Endothelial cell of umbilical vein (primary cell): Measurements from ENCODE around the gene UBE2H. TPM values are rescaled to one million over a fixed set of nuclear protein-coding genes. Genes with fewer than 3 reads are reported as not detected.
A peak's percentile ranks its signal among the peaks of the same experiment; 100 is the strongest.
"Not testable (repeated sequence)": the region's sequence is repeated elsewhere in the genome, so short reads cannot be mapped to it uniquely, and the experiment has no call there.

Experiments
- BruUV-seq: library from RNA; stranded (reverse); fragments of 400-500 nt; replicated peaks from 2 replicates; lab custom pipeline; 2021; lab: Mats Ljungman, UMichigan
- CTCF ChIA-PET: fragments of 300-600, 350-600 bp; sonication (Branson Sonifier 250); formaldehyde crosslinking; loops from one replicate; lab custom pipeline; 2021; ENCODE audit warnings: antibody characterized with exemption, inconsistent platforms; lab: Charles Lee
- POLR2A ChIA-PET: fragments of 300-600, 350-600 bp; sonication (Branson Sonifier 250); formaldehyde crosslinking; loops from one replicate; lab custom pipeline; 2021; ENCODE audit warnings: antibody characterized with exemption, inconsistent platforms; lab: Charles Lee
- DNase-seq: peaks from one replicate; pipeline ENCODE4 v3.0.0-alpha.2; 2011; ENCODE audit warnings: low read depth, low spot score
- FAIRE-seq: peaks from 2 replicates; lab custom pipeline; 2011; peaks lifted over from hg19 to GRCh38; lab: Jason Lieb, UNC
- H2AFZ ChIP-seq: 2 replicates; pipeline ENCODE4 v1.6.0; 2012; ENCODE audit warnings: low read depth, low read length, control low read depth, inconsistent platforms
- H3K27ac ChIP-seq: 2 replicates; pipeline ENCODE4 v1.5.1; 2011; ENCODE audit warnings: low read depth, mild to moderate bottlenecking, control low read depth, low read length, moderate library complexity; ENCODE audit not compliant: insufficient read depth
- H3K27me3 ChIP-seq, 2 experiments: 2 replicates each; pipeline versions ENCODE4 v1.6.0 to v1.6.1; 2011; ENCODE audit warnings: low read length in 2 of 2, mixed read lengths in 1 of 2; ENCODE audit not compliant: control insufficient read depth in 2 of 2, insufficient read depth in 2 of 2
- H3K36me3 ChIP-seq, 2 experiments: 2 replicates in 1 of 2; 3 replicates in 1 of 2; pipeline ENCODE4 v1.5.1; 2011; ENCODE audit warnings: low read length in 2 of 2, mild to moderate bottlenecking in 1 of 2, moderate library complexity in 1 of 2; ENCODE audit not compliant: control insufficient read depth in 2 of 2, insufficient read depth in 2 of 2; ENCODE audit errors: extremely low read depth in 1 of 2
- H3K4me1 ChIP-seq: 3 replicates; pipeline ENCODE4 v1.5.1; 2011; ENCODE audit warnings: mild to moderate bottlenecking, low read length; ENCODE audit not compliant: control insufficient read depth, insufficient read depth; ENCODE audit errors: extremely low read depth
- H3K4me2 ChIP-seq: 2 replicates; pipeline ENCODE4 v1.6.1; 2011; ENCODE audit warnings: low read length, control low read depth, mixed read lengths; ENCODE audit not compliant: insufficient read depth
- H3K4me3 ChIP-seq, 3 experiments: fragments of 200-600 bp in 1 of 3; sonication (generic), shearing (Covaris generic) in 1 of 3; replicated peaks in 1 of 3; 2 replicates each; pipeline ENCODE4 v1.5.1; 2011 to 2016; ENCODE audit warnings: control low read depth in 3 of 3, low read length in 3 of 3, mild to moderate bottlenecking in 2 of 3, inconsistent platforms in 1 of 3, low read depth in 1 of 3, moderate library complexity in 1 of 3; ENCODE audit not compliant: insufficient read depth in 1 of 3
- H3K79me2 ChIP-seq: 2 replicates; pipeline ENCODE4 v1.6.0; 2012; ENCODE audit warnings: low read length, inconsistent platforms; ENCODE audit not compliant: control insufficient read depth, insufficient read depth
- H3K9ac ChIP-seq: replicated peaks from 2 replicates; pipeline ENCODE3; 2011; ENCODE audit warnings: low read length, control low read depth; ENCODE audit not compliant: insufficient read depth; ENCODE audit errors: extremely low read depth
- H3K9me1 ChIP-seq: replicated peaks from 3 replicates; pipeline ENCODE4 v1.6.0; 2011; ENCODE audit warnings: mild to moderate bottlenecking, low read length; ENCODE audit not compliant: control insufficient read depth, insufficient read depth; ENCODE audit errors: extremely low read depth
- H3K9me3 ChIP-seq: replicated peaks from 2 replicates; pipeline ENCODE4 v1.5.1; 2012; ENCODE audit warnings: low read length, inconsistent platforms; ENCODE audit not compliant: control insufficient read depth, insufficient read depth
- H4K20me1 ChIP-seq: replicated peaks from 2 replicates; pipeline ENCODE3; 2011; ENCODE audit warnings: mild to moderate bottlenecking, low read length; ENCODE audit not compliant: control insufficient read depth, insufficient read depth; ENCODE audit errors: extremely low read depth
- CTCF ChIP-seq, 2 donors: IDR thresholded peaks; 1 replicate in 1 of 2; 2 replicates in 1 of 2; pipeline ENCODE4 v1.5.1; 2011; ENCODE audit warnings: low read length in 2 of 2, mild to moderate bottlenecking in 2 of 2, moderate library complexity in 2 of 2, control low read depth in 1 of 2, inconsistent platforms in 1 of 2, low read depth in 1 of 2; ENCODE audit not compliant: insufficient read depth in 1 of 2; ENCODE audit errors: extremely low read depth in 1 of 2
- EZH2 ChIP-seq: IDR thresholded peaks from 2 replicates; pipeline ENCODE4 v1.6.1; 2012; ENCODE audit warnings: borderline replicate concordance, low read depth, mild to moderate bottlenecking, moderate library complexity, low read length, inconsistent platforms; ENCODE audit not compliant: severe bottlenecking
- FOS ChIP-seq: IDR thresholded peaks from 2 replicates; pipeline ENCODE4 v1.6.1; 2011; ENCODE audit warnings: mild to moderate bottlenecking, low read length, moderate library complexity, borderline replicate concordance; ENCODE audit not compliant: insufficient read depth
- GATA2 ChIP-seq: IDR thresholded peaks from 2 replicates; pipeline ENCODE4 v1.7.0; 2011; ENCODE audit warnings: low read depth, mild to moderate bottlenecking, moderate library complexity, mixed read lengths, low read length; ENCODE audit not compliant: insufficient read length, insufficient read depth
- JUN ChIP-seq: IDR thresholded peaks from 2 replicates; pipeline ENCODE4 v1.6.1; 2011; ENCODE audit warnings: borderline replicate concordance, low read depth; ENCODE audit not compliant: insufficient read length, insufficient read depth
- MAX ChIP-seq: IDR thresholded peaks from 2 replicates; pipeline ENCODE4 v1.6.1; 2011; ENCODE audit not compliant: insufficient read depth, insufficient read length
- MYC ChIP-seq: IDR thresholded peaks from one replicate; pipeline ENCODE4 v1.6.1; 2011; ENCODE audit warnings: mild to moderate bottlenecking, low read depth, low read length
- POLR2A ChIP-seq: IDR thresholded peaks from 2 replicates; pipeline ENCODE4 v1.6.1; 2012; ENCODE audit warnings: low read depth, mild to moderate bottlenecking, control low read depth, low read length
- POLR2AphosphoS5 ChIP-seq: IDR thresholded peaks from 2 replicates; pipeline ENCODE4 v1.6.1; 2012; ENCODE audit warnings: low read depth, mild to moderate bottlenecking, control low read depth, low read length, moderate library complexity; ENCODE audit not compliant: insufficient read depth
- dilution Hi-C: fragments of 300-500 bp; cut with MboI; formaldehyde crosslinking; loops from one replicate; pipeline ENCODE4 v1.15.0; 2019; ENCODE audit warnings: low sequenced_read_pairs; ENCODE audit not compliant: extremely low pct_ligation_motif_present
- intact Hi-C: fragments of 100-400 bp; cut with micrococcal nuclease; formaldehyde crosslinking; loops from one replicate; pipeline ENCODE4 v1.10.0; 2022
- polyA plus RNA-seq, 4 experiments: library from polyadenylated mRNA; depleted of rRNA in 3 of 4; stranded (reverse) in 3 of 4; unstranded in 1 of 4; fragments of >200 nt; gene quantifications; 2 replicates each; pipeline versions ENCODE4 v1.2.1 to v1.2.3, GENCODE V29; 2011 to 2012; ENCODE audit warnings: missing spikeins in 1 of 4
- total RNA-seq: library from RNA; stranded (reverse); gene quantifications from 2 replicates; pipeline ENCODE4 v1.2.3, GENCODE V29; 2021

Gene UBE2H
- total and polyA plus RNA-seq, 2 donors (not counting 3 experiments of a cell fraction or from before 2014, with no cell fraction given) = 51.7 to 90.1 TPM

- FAIRE-seq (peak; percentile 48), DNase-seq (no peak)
- Histone ChIP-seq H3K4me1 (peaks cover 22% of the 10 kb centered on the region), H3K4me2 (no peak overlapping the region), H2AFZ (peak overlapping the region; percentile 44), H3K27ac (peak overlapping the region; percentile 99), H3K79me2 (no peaks in the 10 kb centered on the region), H3K9me3 (no peaks in the 10 kb centered on the region), H3K27me3 (no peaks in the 10 kb centered on the region), H3K4me3 (no peak overlapping the region), H4K20me1 (no peaks in the 10 kb centered on the region), H3K9ac (no peak overlapping the region), H3K9me1 (no peaks in the 10 kb centered on the region), H3K36me3 (no peaks in the 10 kb centered on the region)
- ChIA-PET CTCF (interaction anchor here (1.5 kb wide), 1 partner anchor 10 kb away, joined by 4 read pairs; no protein-coding TSS in a partner anchor), POLR2A (no interaction called here)
- dilution Hi-C loops = no loop called here
- intact Hi-C loops = no loop called here
- no peak for TF ChIP-seq POLR2AphosphoS5
- no peak for TF ChIP-seq MYC
- no peak for TF ChIP-seq EZH2
- TF ChIP-seq CTCF (IDR thresholded peaks at IDR 0.05; ENCODE audit: extremely low read depth in 1 of 2, insufficient read depth in 1 of 2, low read depth in 1 of 2, low read length in 2 of 2) = no peak
- TF ChIP-seq GATA2 = no peak
- no peak for TF ChIP-seq FOS
- TF ChIP-seq POLR2A = no peak
- TF ChIP-seq MAX = no peak
- no peak for TF ChIP-seq JUN
- BruUV-seq = no TSS peak
These were observed 16.0 kb upstream of the UBE2H start for GRCh38 chr7:129968592-129969383.

GRCh38 chr7:129960204-129960475, 7.4 kb upstream of the UBE2H start:
- H2AFZ ChIP-seq, BruUV-seq, POLR2A ChIA-PET, H3K79me2 ChIP-seq, H3K4me3 ChIP-seq, H3K9me3 ChIP-seq, H3K4me2 ChIP-seq, H3K9ac ChIP-seq, H3K36me3 ChIP-seq, DNase-seq, FAIRE-seq, H3K27ac ChIP-seq, H3K27me3 ChIP-seq, H4K20me1 ChIP-seq, dilution Hi-C loops, intact Hi-C loops, H3K9me1 ChIP-seq: not testable (repeated sequence)
- H3K4me1 ChIP-seq = peaks cover 17% of the 10 kb centered on the region
- CTCF ChIA-PET = interaction anchor here (1.4 to 2.8 kb wide), 2 partner anchors 27 to 50 kb away, joined by 5 to 24 read pairs; no protein-coding TSS in a partner anchor
